Measurements from ENCODE around the gene LGR6. TPM values are rescaled to one million over a fixed set of nuclear protein-coding genes. Genes with fewer than 3 reads are reported as not detected.
A peak's percentile ranks its signal among the peaks of the same experiment; 100 is the strongest.

Gene LGR6
- total RNA-seq, 1 experiment from 2014 or later = 1.0 TPM

GRCh38 chr1:202319381-202320080 lies 125.9 kb downstream of the LGR6 start:
- H3K27ac ChIP-seq (ENCODE audit: insufficient read length, low read depth, low read length) = no peak overlapping the region
- H4K8ac ChIP-seq (replicated peaks; ENCODE audit: insufficient read length, low read depth, low read length) = no peak overlapping the region
- H3K9ac ChIP-seq (ENCODE audit: extremely low read depth, insufficient read length, low read length) = no peak overlapping the region
- H3K14ac ChIP-seq (ENCODE audit: insufficient read depth, low read length) = no peak overlapping the region
- H3K9me3 ChIP-seq (ENCODE audit: control insufficient read depth, low read depth, low read length) = no peaks in the 10 kb centered on the region
- Mint-ChIP-seq H3K36me3 (ENCODE audit: insufficient read depth in 1 of 3, low read depth in 3 of 3) (no peaks in the 10 kb centered on the region), H3K27ac (peak overlapping the region in 1 of 3 experiments; percentile 68; a peak in 2 of 7 replicates), H3K4me1 (peaks cover 7% of the 10 kb centered on the region in 2 experiments), H3K4me3 (no peak overlapping the region), H3K9me3 (no peaks in the 10 kb centered on the region), H3K27me3 (ENCODE audit: low read depth) (peaks cover 2% of the 10 kb centered on the region; the same call in 1 of the 2 replicates)
- TF ChIP-seq, protein P1, sequence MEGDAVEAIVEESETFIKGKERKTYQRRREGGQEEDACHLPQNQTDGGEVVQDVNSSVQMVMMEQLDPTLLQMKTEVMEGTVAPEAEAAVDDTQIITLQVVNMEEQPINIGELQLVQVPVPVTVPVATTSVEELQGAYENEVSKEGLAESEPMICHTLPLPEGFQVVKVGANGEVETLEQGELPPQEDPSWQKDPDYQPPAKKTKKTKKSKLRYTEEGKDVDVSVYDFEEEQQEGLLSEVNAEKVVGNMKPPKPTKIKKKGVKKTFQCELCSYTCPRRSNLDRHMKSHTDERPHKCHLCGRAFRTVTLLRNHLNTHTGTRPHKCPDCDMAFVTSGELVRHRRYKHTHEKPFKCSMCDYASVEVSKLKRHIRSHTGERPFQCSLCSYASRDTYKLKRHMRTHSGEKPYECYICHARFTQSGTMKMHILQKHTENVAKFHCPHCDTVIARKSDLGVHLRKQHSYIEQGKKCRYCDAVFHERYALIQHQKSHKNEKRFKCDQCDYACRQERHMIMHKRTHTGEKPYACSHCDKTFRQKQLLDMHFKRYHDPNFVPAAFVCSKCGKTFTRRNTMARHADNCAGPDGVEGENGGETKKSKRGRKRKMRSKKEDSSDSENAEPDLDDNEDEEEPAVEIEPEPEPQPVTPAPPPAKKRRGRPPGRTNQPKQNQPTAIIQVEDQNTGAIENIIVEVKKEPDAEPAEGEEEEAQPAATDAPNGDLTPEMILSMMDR (conservative IDR thresholded peaks at IDR 0.05) = no peak
- no peak overlapping the region for H4K91ac ChIP-seq (ENCODE audit: insufficient read length, low read depth, low read length)
- no peak for DNase-seq
- no peak overlapping the region for H2AFZ ChIP-seq (ENCODE audit: low read length)
- H2BK15ac ChIP-seq (ENCODE audit: low read depth, low read length) = no peak overlapping the region
- no peak overlapping the region for H3K23ac ChIP-seq (ENCODE audit: insufficient read length, low read depth, low read length)
- H2BK20ac ChIP-seq (ENCODE audit: low read depth, low read length, poor library complexity, severe bottlenecking) = no peak overlapping the region
- H2BK120ac ChIP-seq (ENCODE audit: low read depth, low read length, poor library complexity, severe bottlenecking) = no peak overlapping the region
- H3T11ph ChIP-seq (ENCODE audit: low read length) = no peak overlapping the region
- H4K20me1 ChIP-seq (ENCODE audit: control insufficient read depth, insufficient read depth, insufficient read length) = no peaks in the 10 kb centered on the region
- H3K27me3 ChIP-seq (ENCODE audit: insufficient read depth, low read length) = no peaks in the 10 kb centered on the region
- H3K56ac ChIP-seq (ENCODE audit: insufficient read length, low read depth, low read length) = no peak overlapping the region
- H2BK5ac ChIP-seq (ENCODE audit: insufficient read length, low read length) = no peak overlapping the region
- no peak overlapping the region for H3K18ac ChIP-seq (ENCODE audit: insufficient read length, low read depth, low read length)
- H3K4me2 ChIP-seq (ENCODE audit: insufficient read depth, insufficient read length, low read length) = no peak overlapping the region
- H2AK5ac ChIP-seq (ENCODE audit: insufficient read length, low read length) = no peak overlapping the region
- no peak overlapping the region for H2BK12ac ChIP-seq (ENCODE audit: insufficient read length, low read depth, low read length)
- no peak overlapping the region for H3K4ac ChIP-seq (ENCODE audit: low read depth, low read length)
- H3K79me1 ChIP-seq (ENCODE audit: insufficient read depth, low read depth, low read length, poor library complexity, severe bottlenecking) = no peaks in the 10 kb centered on the region
- H3K79me2 ChIP-seq (ENCODE audit: insufficient read depth, low read length) = no peaks in the 10 kb centered on the region
- H3K23me2 ChIP-seq (ENCODE audit: insufficient read length, low read depth, low read length, poor library complexity, severe bottlenecking) = no peaks in the 10 kb centered on the region
- H3K4me1 ChIP-seq (ENCODE audit: insufficient read depth, low read length) = no peaks in the 10 kb centered on the region
- WGBS (ENCODE audit: extremely low coverage, insufficient read length, low lambda C conversion rate) = no CpG with 5 or more reads among the region's 4 CpGs
- H4K5ac ChIP-seq (ENCODE audit: insufficient read length, low read depth, low read length) = no peak overlapping the region

Data from H9 (cell line).